ENCODE results near the gene HSPG2. TPM values are rescaled to one million over a fixed set of nuclear protein-coding genes. Genes with fewer than 3 reads are reported as not detected.

HSPG2 gene
- total RNA-seq, 2 donors from 2014 or later, result 148 to 152 TPM

DNA sequence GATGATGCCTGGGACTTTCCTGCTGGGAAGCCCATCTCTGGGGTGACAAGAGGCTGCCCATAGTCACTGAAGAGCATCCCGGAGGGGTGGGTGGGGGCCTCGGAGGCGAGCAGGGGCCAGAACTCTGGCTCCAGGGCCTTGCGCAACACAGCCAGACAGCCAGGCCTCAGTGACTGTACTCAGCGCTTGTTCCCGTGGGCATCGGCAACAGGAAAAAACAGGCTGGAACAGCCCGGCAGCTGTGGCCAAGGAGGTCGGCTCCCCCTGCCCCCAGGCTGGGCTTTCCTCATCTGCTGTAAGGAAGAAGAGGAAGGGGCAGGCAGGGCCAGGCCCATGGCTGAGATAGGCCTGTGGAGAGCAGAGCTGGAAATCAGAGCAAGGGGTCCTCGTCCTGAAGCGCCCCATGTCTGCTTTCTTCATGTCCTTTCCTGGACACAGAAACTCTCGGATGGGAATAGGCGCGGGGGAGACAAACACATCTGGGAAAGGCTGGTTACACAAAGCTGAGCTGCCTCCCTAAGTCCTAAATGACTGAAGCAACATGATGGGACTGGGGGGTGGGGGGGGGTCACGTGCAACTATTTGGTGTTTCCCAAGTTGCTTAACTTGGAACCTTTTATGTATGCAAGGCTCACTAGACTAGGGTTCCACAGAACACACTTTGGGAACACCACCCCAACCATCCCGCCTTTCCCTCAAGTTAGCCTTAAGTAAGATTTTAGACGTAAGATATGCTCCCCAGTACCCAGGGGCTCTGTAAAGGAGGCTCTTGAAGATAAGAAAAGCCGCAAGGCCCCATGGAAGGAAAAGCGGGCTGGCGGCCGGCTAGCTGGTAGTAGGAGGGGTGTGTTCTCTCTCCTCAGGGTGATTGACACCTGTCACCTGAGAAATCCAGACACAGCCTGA lies 30.7 kb downstream of the HSPG2 start:
- peak; percentile 56 for DNase-seq
- no peak overlapping the region for H3K9ac ChIP-seq (ENCODE audit: low read depth in 2 of 2, low read length in 2 of 2)
- H3K4me1 ChIP-seq, result peaks cover 28% of the 10 kb centered on the region
- no peaks in the 10 kb centered on the region for H3K36me3 ChIP-seq
- peak overlapping the region; percentile 50 for H3K27ac ChIP-seq
- intact Hi-C loops (cut with DNase I), result no loop called here
- no peak overlapping the region for H3K4me3 ChIP-seq
- no peaks in the 10 kb centered on the region for H3K9me3 ChIP-seq
- TF ChIP-seq, protein P1, sequence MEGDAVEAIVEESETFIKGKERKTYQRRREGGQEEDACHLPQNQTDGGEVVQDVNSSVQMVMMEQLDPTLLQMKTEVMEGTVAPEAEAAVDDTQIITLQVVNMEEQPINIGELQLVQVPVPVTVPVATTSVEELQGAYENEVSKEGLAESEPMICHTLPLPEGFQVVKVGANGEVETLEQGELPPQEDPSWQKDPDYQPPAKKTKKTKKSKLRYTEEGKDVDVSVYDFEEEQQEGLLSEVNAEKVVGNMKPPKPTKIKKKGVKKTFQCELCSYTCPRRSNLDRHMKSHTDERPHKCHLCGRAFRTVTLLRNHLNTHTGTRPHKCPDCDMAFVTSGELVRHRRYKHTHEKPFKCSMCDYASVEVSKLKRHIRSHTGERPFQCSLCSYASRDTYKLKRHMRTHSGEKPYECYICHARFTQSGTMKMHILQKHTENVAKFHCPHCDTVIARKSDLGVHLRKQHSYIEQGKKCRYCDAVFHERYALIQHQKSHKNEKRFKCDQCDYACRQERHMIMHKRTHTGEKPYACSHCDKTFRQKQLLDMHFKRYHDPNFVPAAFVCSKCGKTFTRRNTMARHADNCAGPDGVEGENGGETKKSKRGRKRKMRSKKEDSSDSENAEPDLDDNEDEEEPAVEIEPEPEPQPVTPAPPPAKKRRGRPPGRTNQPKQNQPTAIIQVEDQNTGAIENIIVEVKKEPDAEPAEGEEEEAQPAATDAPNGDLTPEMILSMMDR (IDR thresholded peaks at IDR 0.05), result no peak
- no peaks in the 10 kb centered on the region for H3K27me3 ChIP-seq

DNA sequence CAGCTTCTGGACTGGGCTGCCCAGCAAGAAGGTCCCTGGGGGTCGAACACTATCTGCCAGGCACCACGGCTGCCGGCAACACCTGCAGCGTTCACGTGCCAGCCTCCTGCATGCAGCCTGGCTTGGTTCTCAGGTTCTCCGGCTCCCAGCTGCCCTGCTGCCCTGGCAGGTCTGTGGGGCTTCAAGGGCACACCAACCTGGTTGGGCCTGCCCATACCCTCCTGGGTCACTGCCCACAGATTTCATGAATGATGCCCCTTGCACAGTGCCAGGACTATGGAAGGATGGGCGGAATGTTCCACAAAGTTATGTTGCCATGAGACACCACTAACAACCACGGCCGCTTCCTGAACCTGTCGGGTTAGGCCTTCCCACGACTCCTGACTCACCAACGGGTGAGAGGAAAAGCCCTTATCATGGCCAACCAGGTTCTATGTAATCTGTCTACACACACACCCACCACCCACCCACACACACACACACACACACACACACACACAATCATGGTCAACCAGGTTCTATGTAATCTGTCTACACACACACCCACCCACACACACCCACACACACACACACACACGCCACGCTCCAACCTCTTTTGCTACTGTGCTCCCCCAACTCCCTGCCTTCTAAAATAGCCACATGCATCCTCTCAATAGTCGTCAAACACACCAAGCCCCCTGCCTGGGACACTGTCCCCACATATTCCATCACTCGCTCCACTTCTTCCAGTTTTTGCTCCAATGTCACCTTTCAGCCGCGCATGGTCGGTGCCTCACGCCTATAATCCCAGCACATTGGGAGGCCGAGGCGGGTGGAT lies 32.2 kb downstream of the HSPG2 start:
- peak overlapping the region; percentile 53 to 76 for H3K9ac ChIP-seq (ENCODE audit: low read depth in 2 of 2, low read length in 2 of 2)
- TF ChIP-seq, protein P1 (IDR thresholded peaks at IDR 0.05), result no peak
- DNase-seq, result peak; percentile 84
- no peaks in the 10 kb centered on the region for H3K36me3 ChIP-seq
- H3K9me3 ChIP-seq, result no peaks in the 10 kb centered on the region
- intact Hi-C loops (cut with DNase I), result no loop called here
- H3K27ac ChIP-seq, result peak overlapping the region; percentile 68
- H3K4me3 ChIP-seq, result no peak overlapping the region
- no peaks in the 10 kb centered on the region for H3K27me3 ChIP-seq
- H3K4me1 ChIP-seq, result peaks cover 23% of the 10 kb centered on the region

DNA sequence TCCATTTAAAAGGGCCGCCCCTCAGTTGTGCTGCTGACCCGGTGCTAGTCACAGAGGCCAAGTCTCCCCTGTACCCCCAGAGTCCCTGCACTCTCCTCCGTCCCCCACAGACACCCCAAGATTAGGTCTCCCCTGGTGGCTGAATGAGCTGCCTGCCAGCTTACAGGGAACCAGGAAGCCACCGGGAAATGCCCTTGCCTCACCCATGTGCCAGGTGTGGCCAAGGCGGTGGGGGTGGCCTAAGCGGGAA lies 32.7 kb downstream of the HSPG2 start:
- Histone ChIP-seq H3K4me3 (no peak overlapping the region), H3K27me3 (no peaks in the 10 kb centered on the region), H3K9me3 (no peaks in the 10 kb centered on the region), H3K27ac (peak overlapping the region; percentile 68), H3K9ac (ENCODE audit: low read depth in 2 of 2, low read length in 2 of 2) (peak overlapping the region; percentile 46 to 76), H3K4me1 (peaks cover 24% of the 10 kb centered on the region), H3K36me3 (no peaks in the 10 kb centered on the region)
- intact Hi-C loops (cut with DNase I), result no loop called here
- DNase-seq, result peak; percentile 89
- TF ChIP-seq, protein P1 (IDR thresholded peaks at IDR 0.05), result no peak

DNA sequence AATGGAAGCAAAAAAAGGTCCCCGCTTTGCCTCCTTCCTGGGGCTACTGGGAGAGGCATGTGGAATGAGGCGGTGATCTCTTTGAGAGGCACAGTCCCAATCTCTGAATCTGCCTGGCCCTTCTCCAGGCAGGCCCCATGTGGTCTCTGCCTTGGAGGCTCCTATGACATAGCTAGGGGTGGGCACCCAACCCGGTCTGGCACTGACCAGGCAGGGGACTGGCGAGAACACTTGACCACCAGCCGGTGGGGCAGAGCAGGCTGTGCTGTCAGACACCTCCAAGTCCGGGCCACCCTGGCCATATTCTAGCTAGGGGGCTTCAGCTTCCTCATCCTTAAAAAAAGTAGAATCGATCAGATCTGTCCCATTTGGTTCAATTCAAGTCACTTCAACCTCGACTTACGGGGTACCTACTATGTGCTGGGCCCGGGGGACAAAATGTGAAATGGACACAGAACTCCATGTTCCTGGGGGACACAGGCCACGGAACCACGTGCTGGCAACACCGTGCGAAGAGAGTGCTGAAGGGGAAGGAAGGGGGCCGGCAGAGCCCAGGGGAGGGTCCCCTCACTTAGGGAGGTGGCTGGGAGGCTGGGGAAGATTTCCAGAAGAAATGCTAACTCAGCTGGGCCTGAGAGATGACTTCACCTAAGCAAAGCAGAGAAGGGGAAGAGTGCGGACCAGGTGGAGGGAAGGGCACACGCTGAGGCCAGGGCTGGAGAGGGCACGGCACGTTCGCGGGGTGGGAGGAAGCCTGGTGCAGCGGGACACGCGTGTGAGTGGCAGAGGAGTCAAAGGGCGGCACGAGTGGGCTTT lies 33.3 kb downstream of the HSPG2 start:
- Histone ChIP-seq H3K27ac (peak overlapping the region; percentile 68), H3K9ac (ENCODE audit: low read depth in 2 of 2, low read length in 2 of 2) (peak overlapping the region; percentile 31 to 76), H3K36me3 (no peaks in the 10 kb centered on the region), H3K4me1 (peaks cover 24% of the 10 kb centered on the region), H3K27me3 (no peaks in the 10 kb centered on the region), H3K4me3 (no peak overlapping the region), H3K9me3 (no peaks in the 10 kb centered on the region)
- no peak for DNase-seq
- TF ChIP-seq, protein P1 (IDR thresholded peaks at IDR 0.05), result no peak
- intact Hi-C loops (cut with DNase I), result no loop called here

Data from colonic mucosa (tissue), 4 donors.